ENCODE data around the gene RHOT1. TPM values are rescaled to one million over a fixed set of nuclear protein-coding genes. Genes with fewer than 3 reads are reported as not detected.
A peak's percentile ranks its signal among the peaks of the same experiment; 100 is the strongest.

Gene RHOT1
- total and polyA plus RNA-seq, 5 donors from 2014 or later = 22.2 to 28.7 (median 27.3) TPM

GRCh38 chr17:32266051-32266388 is 123.7 kb downstream of the RHOT1 start:
- no peak overlapping the region for H3K27ac ChIP-seq (ENCODE audit: insufficient read depth, low read length, poor library complexity, severe bottlenecking)
- DNase-seq = no peak
- peaks cover 0 to 2% (median 0%) of the 10 kb centered on the region in 7 donors for H3K9me3 Mint-ChIP-seq
- peaks cover 72% of the 10 kb centered on the region for H3K27me3 Mint-ChIP-seq
- no peak overlapping the region for H3K4me3 Mint-ChIP-seq
- no peak overlapping the region for H3K4me3 ChIP-seq (ENCODE audit: low read depth, low read length)
- peaks cover 42% of the 10 kb centered on the region for H3K27me3 ChIP-seq (ENCODE audit: control insufficient read depth, insufficient read depth, low read length)
- ATAC-seq (ENCODE audit: low read depth in 2 of 2) = no peak
- no peaks in the 10 kb centered on the region for H3K9me3 ChIP-seq (ENCODE audit: control insufficient read depth in 2 of 2, low read length in 2 of 2)
- peaks cover 21% of the 10 kb centered on the region for H3K4me1 ChIP-seq (ENCODE audit: control insufficient read depth, insufficient read depth, low read length, poor library complexity, severe bottlenecking)
- H3K36me3 ChIP-seq (ENCODE audit: control insufficient read depth, insufficient read depth, low read length) = no peaks in the 10 kb centered on the region
- H3K27ac Mint-ChIP-seq = no peak overlapping the region
- peaks cover 8% of the 10 kb centered on the region for H3K36me3 Mint-ChIP-seq
- peaks cover 0 to 32% (median 15%) of the 10 kb centered on the region in 4 donors for H3K4me1 Mint-ChIP-seq

- Histone ChIP-seq H3K4me3 (ENCODE audit: low read depth, low read length) (no peak overlapping the region), H3K9me3 (ENCODE audit: control insufficient read depth in 2 of 2, low read length in 2 of 2) (no peaks in the 10 kb centered on the region), H3K36me3 (ENCODE audit: control insufficient read depth, insufficient read depth, low read length) (no peaks in the 10 kb centered on the region), H3K4me1 (ENCODE audit: control insufficient read depth, insufficient read depth, low read length, poor library complexity, severe bottlenecking) (peaks cover 21% of the 10 kb centered on the region), H3K27me3 (ENCODE audit: control insufficient read depth, insufficient read depth, low read length) (peaks cover 47% of the 10 kb centered on the region), H3K27ac (ENCODE audit: insufficient read depth, low read length, poor library complexity, severe bottlenecking) (no peak overlapping the region)
- Mint-ChIP-seq H3K9me3 (peaks cover 0 to 2% (median 0%) of the 10 kb centered on the region in 7 donors), H3K27ac (no peak overlapping the region), H3K4me3 (peak overlapping the region; percentile 75 to 88 (median 82)), H3K36me3 (peaks cover 8% of the 10 kb centered on the region), H3K27me3 (peaks cover 79% of the 10 kb centered on the region), H3K4me1 (peaks cover 0 to 26% (median 15%) of the 10 kb centered on the region in 4 donors)
- no peak for DNase-seq
- no peak for ATAC-seq (ENCODE audit: low read depth in 2 of 2)
These were observed 124.3 kb downstream of the RHOT1 start for GRCh38 chr17:32266389-32267301.

GRCh38 chr17:32267690-32268205 is 125.4 kb downstream of the RHOT1 start:
- H3K36me3 Mint-ChIP-seq = peaks cover 8% of the 10 kb centered on the region
- no peaks in the 10 kb centered on the region for H3K9me3 ChIP-seq (ENCODE audit: control insufficient read depth in 2 of 2, low read length in 2 of 2)
- H3K4me3 Mint-ChIP-seq = peak overlapping the region; percentile 77 to 86 (median 78)
- no peaks in the 10 kb centered on the region for H3K36me3 ChIP-seq (ENCODE audit: control insufficient read depth, insufficient read depth, low read length)
- H3K4me1 Mint-ChIP-seq = peaks cover 0 to 26% (median 15%) of the 10 kb centered on the region in 4 donors
- DNase-seq = no peak
- H3K27me3 ChIP-seq (ENCODE audit: control insufficient read depth, insufficient read depth, low read length) = peaks cover 44% of the 10 kb centered on the region
- no peak overlapping the region for H3K4me3 ChIP-seq (ENCODE audit: low read depth, low read length)
- no peak for ATAC-seq (ENCODE audit: low read depth in 2 of 2)
- peaks cover 79% of the 10 kb centered on the region for H3K27me3 Mint-ChIP-seq
- H3K27ac ChIP-seq (ENCODE audit: insufficient read depth, low read length, poor library complexity, severe bottlenecking) = no peak overlapping the region
- H3K27ac Mint-ChIP-seq = no peak overlapping the region
- peaks cover 0 to 2% (median 0%) of the 10 kb centered on the region in 7 donors for H3K9me3 Mint-ChIP-seq
- peaks cover 21% of the 10 kb centered on the region for H3K4me1 ChIP-seq (ENCODE audit: control insufficient read depth, insufficient read depth, low read length, poor library complexity, severe bottlenecking)

DNA sequence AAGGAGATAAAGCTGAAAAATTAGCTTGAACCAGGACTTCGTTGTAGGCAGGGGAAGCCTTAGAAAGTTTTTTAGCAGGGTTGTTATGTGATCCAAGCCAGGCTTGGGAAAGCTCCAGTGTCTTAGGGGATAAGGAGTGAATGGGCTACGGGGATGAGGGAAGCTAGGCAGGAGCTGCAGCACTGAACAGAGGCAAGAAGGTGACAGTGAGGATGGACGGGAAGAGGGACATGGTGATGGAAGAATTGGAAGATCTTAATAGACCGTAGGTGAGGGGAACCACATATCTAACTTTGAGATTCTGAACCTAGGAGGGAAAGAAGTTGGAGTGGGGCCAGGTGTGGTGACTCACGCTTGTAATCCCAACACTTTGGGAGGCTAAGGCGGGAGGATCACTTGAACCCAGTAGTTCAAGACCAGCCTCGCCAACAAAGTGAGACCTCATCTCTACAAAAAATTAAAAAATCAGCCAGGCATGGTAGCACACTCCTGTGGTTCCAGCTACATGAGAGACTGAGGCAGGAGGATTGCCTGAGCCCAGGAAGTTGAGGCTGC is 126.5 kb downstream of the RHOT1 start:
- H3K4me3 ChIP-seq (ENCODE audit: low read depth, low read length) = no peak overlapping the region
- no peaks in the 10 kb centered on the region for H3K36me3 ChIP-seq (ENCODE audit: control insufficient read depth, insufficient read depth, low read length)
- DNase-seq = no peak
- Mint-ChIP-seq H3K27me3 (peaks cover 76% of the 10 kb centered on the region), H3K36me3 (peaks cover 8% of the 10 kb centered on the region), H3K9me3 (peaks cover 0 to 2% (median 0%) of the 10 kb centered on the region in 7 donors), H3K4me1 (peaks cover 0 to 26% (median 15%) of the 10 kb centered on the region in 4 donors), H3K27ac (no peak overlapping the region), H3K4me3 (peak overlapping the region in 3 of 4 donors; percentile 28 to 86 (median 77))
- H3K27me3 ChIP-seq (ENCODE audit: control insufficient read depth, insufficient read depth, low read length) = peaks cover 41% of the 10 kb centered on the region
- H3K9me3 ChIP-seq (ENCODE audit: control insufficient read depth in 2 of 2, low read length in 2 of 2) = no peaks in the 10 kb centered on the region
- peaks cover 21% of the 10 kb centered on the region for H3K4me1 ChIP-seq (ENCODE audit: control insufficient read depth, insufficient read depth, low read length, poor library complexity, severe bottlenecking)
- no peak overlapping the region for H3K27ac ChIP-seq (ENCODE audit: insufficient read depth, low read length, poor library complexity, severe bottlenecking)
- no peak for ATAC-seq (ENCODE audit: low read depth in 2 of 2)

- H3K27me3 Mint-ChIP-seq = peaks cover 73% of the 10 kb centered on the region
- no peak overlapping the region for H3K4me3 ChIP-seq (ENCODE audit: low read depth, low read length)
- no peaks in the 10 kb centered on the region for H3K36me3 ChIP-seq (ENCODE audit: control insufficient read depth, insufficient read depth, low read length)
- peaks cover 8% of the 10 kb centered on the region for H3K36me3 Mint-ChIP-seq
- no peak overlapping the region for H3K27ac ChIP-seq (ENCODE audit: insufficient read depth, low read length, poor library complexity, severe bottlenecking)
- ATAC-seq (ENCODE audit: low read depth in 2 of 2) (no peak), DNase-seq (no peak)
- peaks cover 0 to 2% (median 0%) of the 10 kb centered on the region in 7 donors for H3K9me3 Mint-ChIP-seq
- H3K4me1 Mint-ChIP-seq = peaks cover 0 to 25% (median 14%) of the 10 kb centered on the region in 4 donors
- peaks cover 36% of the 10 kb centered on the region for H3K27me3 ChIP-seq (ENCODE audit: control insufficient read depth, insufficient read depth, low read length)
- H3K27ac Mint-ChIP-seq = no peak overlapping the region
- H3K4me3 Mint-ChIP-seq = no peak overlapping the region
- peaks cover 21% of the 10 kb centered on the region for H3K4me1 ChIP-seq (ENCODE audit: control insufficient read depth, insufficient read depth, low read length, poor library complexity, severe bottlenecking)
- H3K9me3 ChIP-seq (ENCODE audit: control insufficient read depth in 2 of 2, low read length in 2 of 2) = no peaks in the 10 kb centered on the region
These were observed 127.1 kb downstream of the RHOT1 start for GRCh38 chr17:32269377-32269776.

DNA sequence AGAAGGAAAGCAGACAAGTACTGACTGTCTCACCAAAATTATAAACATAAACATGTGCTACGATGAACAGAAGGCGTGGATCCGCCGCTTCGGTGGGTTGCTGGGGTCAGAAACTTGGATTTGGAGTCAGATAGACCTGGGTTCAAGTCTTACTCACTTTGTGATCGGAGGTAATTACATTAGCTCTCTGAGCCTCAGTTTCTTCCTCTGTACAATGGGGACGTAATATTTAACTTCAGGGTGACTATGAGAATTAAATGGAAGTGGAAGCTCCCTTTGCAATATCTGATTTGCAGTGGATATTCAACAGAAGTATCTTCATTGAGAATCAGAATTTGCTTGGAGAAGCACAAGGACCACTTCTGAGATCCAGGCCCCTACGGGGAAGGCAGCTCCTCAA is 129.5 kb downstream of the RHOT1 start:
- Mint-ChIP-seq H3K27me3 (peaks cover 64% of the 10 kb centered on the region), H3K4me1 (peaks cover 0 to 17% (median 9%) of the 10 kb centered on the region in 4 donors), H3K4me3 (no peak overlapping the region), H3K9me3 (peaks cover 0 to 2% (median 0%) of the 10 kb centered on the region in 7 donors), H3K36me3 (peaks cover 8% of the 10 kb centered on the region), H3K27ac (no peak overlapping the region)
- Histone ChIP-seq H3K27ac (ENCODE audit: insufficient read depth, low read length, poor library complexity, severe bottlenecking) (no peak overlapping the region), H3K4me1 (ENCODE audit: control insufficient read depth, insufficient read depth, low read length, poor library complexity, severe bottlenecking) (peaks cover 11% of the 10 kb centered on the region), H3K4me3 (ENCODE audit: low read depth, low read length) (no peak overlapping the region), H3K27me3 (ENCODE audit: control insufficient read depth, insufficient read depth, low read length) (peaks cover 26% of the 10 kb centered on the region), H3K36me3 (ENCODE audit: control insufficient read depth, insufficient read depth, low read length) (no peaks in the 10 kb centered on the region), H3K9me3 (ENCODE audit: control insufficient read depth in 2 of 2, low read length in 2 of 2) (no peaks in the 10 kb centered on the region)
- ATAC-seq (ENCODE audit: low read depth in 2 of 2) (no peak), DNase-seq (no peak)

DNA sequence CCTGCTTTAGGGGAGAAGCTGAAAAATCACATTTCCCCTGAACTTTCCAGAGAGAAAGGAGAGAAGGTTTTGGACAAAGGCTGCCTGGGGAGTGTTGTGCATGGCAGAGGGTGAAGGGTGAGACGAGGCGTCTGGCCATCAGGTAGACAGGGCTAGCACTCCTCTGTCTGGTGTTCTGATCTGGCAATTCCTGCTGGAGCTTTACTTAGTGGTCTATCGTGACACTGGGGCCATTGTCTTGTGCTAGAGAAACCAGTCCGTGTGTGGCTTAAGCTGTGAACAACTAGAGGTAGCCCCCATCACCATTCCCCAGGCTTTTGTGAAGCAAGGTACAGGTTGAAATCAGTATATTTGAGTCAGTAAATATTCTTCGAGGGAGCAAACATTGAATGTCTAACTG is 131.8 kb downstream of the RHOT1 start:
- H3K36me3 Mint-ChIP-seq = no peaks in the 10 kb centered on the region
- ATAC-seq (ENCODE audit: low read depth in 2 of 2) = no peak

More for the DNA sequence above, 131.8 kb downstream of the RHOT1 start:
- Mint-ChIP-seq H3K4me1 (no peaks in the 10 kb centered on the region), H3K27me3 (peaks cover 47% of the 10 kb centered on the region), H3K4me3 (no peak overlapping the region), H3K9me3 (no peaks in the 10 kb centered on the region), H3K27ac (no peak overlapping the region)
- Histone ChIP-seq H3K27me3 (ENCODE audit: control insufficient read depth, insufficient read depth, low read length) (peaks cover 12% of the 10 kb centered on the region), H3K9me3 (ENCODE audit: control insufficient read depth in 2 of 2, low read length in 2 of 2) (no peaks in the 10 kb centered on the region), H3K4me3 (ENCODE audit: low read depth, low read length) (no peak overlapping the region), H3K27ac (ENCODE audit: insufficient read depth, low read length, poor library complexity, severe bottlenecking) (no peak overlapping the region), H3K4me1 (ENCODE audit: control insufficient read depth, insufficient read depth, low read length, poor library complexity, severe bottlenecking) (no peaks in the 10 kb centered on the region), H3K36me3 (ENCODE audit: control insufficient read depth, insufficient read depth, low read length) (no peaks in the 10 kb centered on the region)
- DNase-seq = no peak
